Liver (tissue), 3 donors: ENCODE data around the gene RALGAPA2.

Experiments used
- GABPA ChIP-seq, 2 donors: IDR thresholded peaks in 1 of 2; conservative IDR thresholded peaks in 1 of 2; 2 replicates each; pipeline ENCODE4 v1.6.1; 2016; ENCODE audit warnings: antibody characterized with exemption in 2 of 2, mild to moderate bottlenecking in 1 of 2, moderate library complexity in 1 of 2
- JUND ChIP-seq, 2 donors: IDR thresholded peaks; 2 replicates each; pipeline ENCODE4 v1.6.1; 2016; ENCODE audit warnings: antibody characterized with exemption in 2 of 2
- RAD21 ChIP-seq, 2 donors: IDR thresholded peaks; 2 replicates each; pipeline ENCODE4 v1.6.1; 2016; ENCODE audit warnings: antibody characterized with exemption in 2 of 2, mild to moderate bottlenecking in 2 of 2
- RXRA ChIP-seq, 2 donors: IDR thresholded peaks; 2 replicates each; pipeline ENCODE4 v1.6.1; 2017 to 2018; ENCODE audit warnings: antibody characterized with exemption in 2 of 2, mild to moderate bottlenecking in 1 of 2
- SP1 ChIP-seq: IDR thresholded peaks from 2 replicates; pipeline ENCODE4 v1.6.1; 2018; ENCODE audit warnings: antibody characterized with exemption, mild to moderate bottlenecking
- TAF1 ChIP-seq: conservative IDR thresholded peaks from 2 replicates; pipeline ENCODE4 v1.6.1; 2016; ENCODE audit warnings: antibody characterized with exemption, mild to moderate bottlenecking
- YY1 ChIP-seq: IDR thresholded peaks from 2 replicates; pipeline ENCODE4 v1.6.1; 2016; ENCODE audit warnings: antibody characterized with exemption, mild to moderate bottlenecking
- TF ChIP-seq, protein P1 (sequence below): IDR thresholded peaks from 2 replicates; pipeline ENCODE4 v1.6.1; 2016; ENCODE audit warnings: antibody characterized with exemption
- TF ChIP-seq, protein P2 (sequence below): fragments of 150-350 bp; IDR thresholded peaks from 2 replicates; pipeline ENCODE4 v1.5.1; 2017; ENCODE audit warnings: improper control_type of control experiment, low read depth, low read length; ENCODE audit not compliant: missing input control
- TF ChIP-seq, protein P3 (sequence below): IDR thresholded peaks from 2 replicates; pipeline ENCODE4 v1.6.1; 2016; ENCODE audit warnings: antibody characterized with exemption
- TF ChIP-seq, protein P4 (sequence below): IDR thresholded peaks from 2 replicates; pipeline ENCODE4 v1.6.1; 2016; ENCODE audit warnings: antibody characterized with exemption
- donor health status: healthy.
- donor health status: healthy.

DNA sequence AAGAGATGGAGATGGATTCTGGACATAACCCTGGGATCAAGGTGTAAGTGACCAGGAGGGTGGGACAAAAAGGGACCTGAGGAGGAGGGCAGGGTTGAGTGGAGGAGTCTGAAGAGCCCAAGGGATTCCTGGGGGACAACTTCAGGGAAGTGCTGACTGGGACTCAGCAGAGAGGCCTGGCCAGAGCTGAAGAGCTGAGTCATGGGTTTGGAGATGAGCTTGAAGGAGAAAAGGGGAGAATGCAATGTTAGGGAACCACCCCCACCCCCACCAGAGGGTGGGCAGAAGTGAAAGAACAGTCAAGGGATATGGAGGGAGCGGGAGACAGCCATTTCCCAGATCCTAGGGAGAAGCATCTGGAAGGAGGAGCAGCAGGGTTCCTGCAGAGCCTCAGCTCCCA lies 289.3 kb downstream of the RALGAPA2 start:
- TF ChIP-seq, protein P1, sequence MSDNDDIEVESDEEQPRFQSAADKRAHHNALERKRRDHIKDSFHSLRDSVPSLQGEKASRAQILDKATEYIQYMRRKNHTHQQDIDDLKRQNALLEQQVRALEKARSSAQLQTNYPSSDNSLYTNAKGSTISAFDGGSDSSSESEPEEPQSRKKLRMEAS = no peak
- TF ChIP-seq RXRA (IDR thresholded peaks at IDR 0.05) = no peak
- no peak for TF ChIP-seq TAF1
- TF ChIP-seq, protein P2, sequence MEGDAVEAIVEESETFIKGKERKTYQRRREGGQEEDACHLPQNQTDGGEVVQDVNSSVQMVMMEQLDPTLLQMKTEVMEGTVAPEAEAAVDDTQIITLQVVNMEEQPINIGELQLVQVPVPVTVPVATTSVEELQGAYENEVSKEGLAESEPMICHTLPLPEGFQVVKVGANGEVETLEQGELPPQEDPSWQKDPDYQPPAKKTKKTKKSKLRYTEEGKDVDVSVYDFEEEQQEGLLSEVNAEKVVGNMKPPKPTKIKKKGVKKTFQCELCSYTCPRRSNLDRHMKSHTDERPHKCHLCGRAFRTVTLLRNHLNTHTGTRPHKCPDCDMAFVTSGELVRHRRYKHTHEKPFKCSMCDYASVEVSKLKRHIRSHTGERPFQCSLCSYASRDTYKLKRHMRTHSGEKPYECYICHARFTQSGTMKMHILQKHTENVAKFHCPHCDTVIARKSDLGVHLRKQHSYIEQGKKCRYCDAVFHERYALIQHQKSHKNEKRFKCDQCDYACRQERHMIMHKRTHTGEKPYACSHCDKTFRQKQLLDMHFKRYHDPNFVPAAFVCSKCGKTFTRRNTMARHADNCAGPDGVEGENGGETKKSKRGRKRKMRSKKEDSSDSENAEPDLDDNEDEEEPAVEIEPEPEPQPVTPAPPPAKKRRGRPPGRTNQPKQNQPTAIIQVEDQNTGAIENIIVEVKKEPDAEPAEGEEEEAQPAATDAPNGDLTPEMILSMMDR = no peak
- no peak for TF ChIP-seq YY1
- TF ChIP-seq, protein P3, sequence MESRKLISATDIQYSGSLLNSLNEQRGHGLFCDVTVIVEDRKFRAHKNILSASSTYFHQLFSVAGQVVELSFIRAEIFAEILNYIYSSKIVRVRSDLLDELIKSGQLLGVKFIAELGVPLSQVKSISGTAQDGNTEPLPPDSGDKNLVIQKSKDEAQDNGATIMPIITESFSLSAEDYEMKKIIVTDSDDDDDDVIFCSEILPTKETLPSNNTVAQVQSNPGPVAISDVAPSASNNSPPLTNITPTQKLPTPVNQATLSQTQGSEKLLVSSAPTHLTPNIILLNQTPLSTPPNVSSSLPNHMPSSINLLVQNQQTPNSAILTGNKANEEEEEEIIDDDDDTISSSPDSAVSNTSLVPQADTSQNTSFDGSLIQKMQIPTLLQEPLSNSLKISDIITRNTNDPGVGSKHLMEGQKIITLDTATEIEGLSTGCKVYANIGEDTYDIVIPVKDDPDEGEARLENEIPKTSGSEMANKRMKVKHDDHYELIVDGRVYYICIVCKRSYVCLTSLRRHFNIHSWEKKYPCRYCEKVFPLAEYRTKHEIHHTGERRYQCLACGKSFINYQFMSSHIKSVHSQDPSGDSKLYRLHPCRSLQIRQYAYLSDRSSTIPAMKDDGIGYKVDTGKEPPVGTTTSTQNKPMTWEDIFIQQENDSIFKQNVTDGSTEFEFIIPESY = no peak
- no peak for TF ChIP-seq GABPA (IDR thresholded peaks at IDR 0.05 in 1 of 2, conservative IDR thresholded peaks at IDR 0.05 in 1 of 2)
- TF ChIP-seq, protein P4, sequence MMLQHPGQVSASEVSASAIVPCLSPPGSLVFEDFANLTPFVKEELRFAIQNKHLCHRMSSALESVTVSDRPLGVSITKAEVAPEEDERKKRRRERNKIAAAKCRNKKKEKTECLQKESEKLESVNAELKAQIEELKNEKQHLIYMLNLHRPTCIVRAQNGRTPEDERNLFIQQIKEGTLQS = no peak
- TF ChIP-seq RAD21 (IDR thresholded peaks at IDR 0.05) = no peak
- TF ChIP-seq SP1 = no peak
- no peak for TF ChIP-seq JUND (IDR thresholded peaks at IDR 0.05)
